Spleen (tissue), 7 donors: ENCODE data around the gene NFASC.

Experiments
- CTCF ChIP-seq, 11 experiments: fragments of 200-600 bp in 7 of 11; fragments of 450-650 bp in 4 of 11; sonication (generic) in 4 of 11; IDR thresholded peaks in 8 of 11; conservative IDR thresholded peaks in 3 of 11; 1 replicate in 7 of 11; 2 replicates in 4 of 11; pipeline versions ENCODE4 v1.4.0 to v1.8.0; 2016 to 2021; ENCODE audit warnings: antibody characterized with exemption in 11 of 11, inconsistent platforms in 4 of 11, mild to moderate bottlenecking in 1 of 11
- POLR2A ChIP-seq, 3 donors: fragments of 450-650 bp; IDR thresholded peaks; one replicate each; pipeline ENCODE4 v1.5.1; 2017; ENCODE audit warnings: antibody characterized with exemption in 3 of 3, mild to moderate bottlenecking in 1 of 3
- POLR2AphosphoS5 ChIP-seq, 3 donors: sonication (generic); formaldehyde crosslinking; IDR thresholded peaks; one replicate each; pipeline ENCODE4 v1.5.1; 2017; ENCODE audit warnings: antibody characterized with exemption in 3 of 3
- donor health status: DM: no; HTN: no; CAD: no; lungs with moderate emphysema.
- donor health status: DM: no; HTN: no; CAD: no.
- donor health status: DM: no; HTN: no; CAD: no.

GRCh38 chr1:204927673-204928641, 57.3 kb downstream of the NFASC start:
- TF ChIP-seq POLR2A (IDR thresholded peaks at IDR 0.05) (no peak), CTCF (IDR thresholded peaks at IDR 0.05 in 8 of 11, conservative IDR thresholded peaks at IDR 0.05 in 3 of 11) (no peak), POLR2AphosphoS5 (IDR thresholded peaks at IDR 0.05) (no peak)
